NB4 (cell line): Measurements from ENCODE around the gene NTHL1.
A peak's percentile ranks its signal among the peaks of the same experiment; 100 is the strongest.

ENCODE experiments used
- DNase-seq: peaks from one replicate; pipeline ENCODE4 v3.0.0; 2010; ENCODE audit warnings: low read depth
- H3K4me3 ChIP-seq: one replicate; pipeline ENCODE4 v1.5.1; 2011; ENCODE audit warnings: mild to moderate bottlenecking, low read depth, low read length, moderate library complexity
- CTCF ChIP-seq: IDR thresholded peaks from one replicate; pipeline ENCODE4 v1.5.1; 2012; ENCODE audit warnings: low read depth, low read length
- MAX ChIP-seq: IDR thresholded peaks from 2 replicates; pipeline ENCODE4 v1.6.1; 2011; ENCODE audit warnings: low read depth, low read length
- MYC ChIP-seq: IDR thresholded peaks from 2 replicates; pipeline ENCODE4 v1.6.1; 2011; ENCODE audit warnings: low read depth, low read length
- POLR2A ChIP-seq: IDR thresholded peaks from 2 replicates; pipeline ENCODE4 v1.6.1; 2011; ENCODE audit warnings: mild to moderate bottlenecking; ENCODE audit not compliant: insufficient read length; ENCODE audit errors: extremely low read depth

The NTHL1 gene

GRCh38 chr16:2032285-2033056 lies 15.2 kb downstream of the NTHL1 start:
- peak overlapping the region; percentile 16 for H3K4me3 ChIP-seq
- TF ChIP-seq MAX, result no peak
- TF ChIP-seq MYC, result no peak
- TF ChIP-seq CTCF, result no peak
- TF ChIP-seq POLR2A, result no peak
- peak; percentile 65 for DNase-seq

- no peak overlapping the region for H3K4me3 ChIP-seq
- TF ChIP-seq POLR2A, result no peak
- no peak for DNase-seq
These were observed 16.5 kb downstream of the NTHL1 start for GRCh38 chr16:2031081-2031577.

GRCh38 chr16:2030036-2030435 lies 17.6 kb downstream of the NTHL1 start:
- TF ChIP-seq CTCF, result no peak
- TF ChIP-seq MAX, result no peak
- no peak for TF ChIP-seq MYC
- no peak for TF ChIP-seq POLR2A
- no peak for DNase-seq
- no peak overlapping the region for H3K4me3 ChIP-seq

GRCh38 chr16:2029350-2029749 lies 18.3 kb downstream of the NTHL1 start:
- no peak for DNase-seq
- no peak for TF ChIP-seq MAX
- no peak for TF ChIP-seq POLR2A
- TF ChIP-seq MYC, result no peak
- no peak for TF ChIP-seq CTCF
- no peak overlapping the region for H3K4me3 ChIP-seq

GRCh38 chr16:2028620-2029220 lies 18.9 kb downstream of the NTHL1 start:
- TF ChIP-seq MAX (no peak), POLR2A (no peak), MYC (no peak), CTCF (no peak)
- no peak overlapping the region for H3K4me3 ChIP-seq
- no peak for DNase-seq

GRCh38 chr16:2028146-2028545 lies 19.5 kb downstream of the NTHL1 start:
- H3K4me3 ChIP-seq, result no peak overlapping the region
- no peak for DNase-seq
- TF ChIP-seq MYC (no peak), POLR2A (no peak)
